Panc1 (cell line): ENCODE results near the gene CYP3A5.

Experiments
- POLR2AphosphoS5 ChIP-seq: IDR thresholded peaks from 2 replicates; pipeline ENCODE4 v1.6.1; 2012; ENCODE audit warnings: mild to moderate bottlenecking, low read depth, low read length, moderate library complexity
- SIN3A ChIP-seq: IDR thresholded peaks from 2 replicates; pipeline ENCODE4 v1.6.1; 2012; ENCODE audit warnings: low read depth, mild to moderate bottlenecking, low read length, moderate library complexity, borderline replicate concordance; ENCODE audit not compliant: insufficient read depth
- TF ChIP-seq, protein P1 (sequence below): fragments of 450-650 bp; IDR thresholded peaks from 2 replicates; pipeline ENCODE4 v1.5.1; 2017; ENCODE audit warnings: mild to moderate bottlenecking
- TF ChIP-seq, protein P2 (sequence below), 2 experiments: IDR thresholded peaks; 2 replicates each; pipeline ENCODE4 v1.6.1; 2011 to 2012; ENCODE audit warnings: low read depth in 2 of 2, control low read depth in 1 of 2, low read length in 1 of 2, mild to moderate bottlenecking in 1 of 2, moderate library complexity in 1 of 2; ENCODE audit not compliant: insufficient read depth in 1 of 2

DNA sequence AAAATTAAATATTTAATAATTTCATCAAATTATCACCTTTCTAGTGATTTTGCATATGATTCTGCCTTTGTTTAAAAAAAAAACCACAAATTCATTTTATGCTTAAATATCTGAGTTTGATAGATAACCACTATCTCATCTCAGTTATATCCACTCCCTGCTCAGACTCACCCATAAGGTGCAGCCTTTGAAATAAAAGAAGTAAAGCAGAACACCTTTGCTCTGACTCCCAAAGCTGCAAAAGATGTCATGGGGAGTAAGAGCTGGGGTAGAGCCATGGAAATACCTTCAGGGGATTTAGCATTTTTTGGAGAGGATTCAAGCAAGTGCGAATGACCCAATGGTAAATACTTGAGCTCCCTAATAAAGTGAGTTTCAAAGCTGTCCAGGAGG, 15.1 kb upstream of the CYP3A5 start:
- TF ChIP-seq, protein P1, sequence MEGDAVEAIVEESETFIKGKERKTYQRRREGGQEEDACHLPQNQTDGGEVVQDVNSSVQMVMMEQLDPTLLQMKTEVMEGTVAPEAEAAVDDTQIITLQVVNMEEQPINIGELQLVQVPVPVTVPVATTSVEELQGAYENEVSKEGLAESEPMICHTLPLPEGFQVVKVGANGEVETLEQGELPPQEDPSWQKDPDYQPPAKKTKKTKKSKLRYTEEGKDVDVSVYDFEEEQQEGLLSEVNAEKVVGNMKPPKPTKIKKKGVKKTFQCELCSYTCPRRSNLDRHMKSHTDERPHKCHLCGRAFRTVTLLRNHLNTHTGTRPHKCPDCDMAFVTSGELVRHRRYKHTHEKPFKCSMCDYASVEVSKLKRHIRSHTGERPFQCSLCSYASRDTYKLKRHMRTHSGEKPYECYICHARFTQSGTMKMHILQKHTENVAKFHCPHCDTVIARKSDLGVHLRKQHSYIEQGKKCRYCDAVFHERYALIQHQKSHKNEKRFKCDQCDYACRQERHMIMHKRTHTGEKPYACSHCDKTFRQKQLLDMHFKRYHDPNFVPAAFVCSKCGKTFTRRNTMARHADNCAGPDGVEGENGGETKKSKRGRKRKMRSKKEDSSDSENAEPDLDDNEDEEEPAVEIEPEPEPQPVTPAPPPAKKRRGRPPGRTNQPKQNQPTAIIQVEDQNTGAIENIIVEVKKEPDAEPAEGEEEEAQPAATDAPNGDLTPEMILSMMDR: no peak
- TF ChIP-seq POLR2AphosphoS5: no peak
- TF ChIP-seq SIN3A: no peak
- TF ChIP-seq, protein P2, sequence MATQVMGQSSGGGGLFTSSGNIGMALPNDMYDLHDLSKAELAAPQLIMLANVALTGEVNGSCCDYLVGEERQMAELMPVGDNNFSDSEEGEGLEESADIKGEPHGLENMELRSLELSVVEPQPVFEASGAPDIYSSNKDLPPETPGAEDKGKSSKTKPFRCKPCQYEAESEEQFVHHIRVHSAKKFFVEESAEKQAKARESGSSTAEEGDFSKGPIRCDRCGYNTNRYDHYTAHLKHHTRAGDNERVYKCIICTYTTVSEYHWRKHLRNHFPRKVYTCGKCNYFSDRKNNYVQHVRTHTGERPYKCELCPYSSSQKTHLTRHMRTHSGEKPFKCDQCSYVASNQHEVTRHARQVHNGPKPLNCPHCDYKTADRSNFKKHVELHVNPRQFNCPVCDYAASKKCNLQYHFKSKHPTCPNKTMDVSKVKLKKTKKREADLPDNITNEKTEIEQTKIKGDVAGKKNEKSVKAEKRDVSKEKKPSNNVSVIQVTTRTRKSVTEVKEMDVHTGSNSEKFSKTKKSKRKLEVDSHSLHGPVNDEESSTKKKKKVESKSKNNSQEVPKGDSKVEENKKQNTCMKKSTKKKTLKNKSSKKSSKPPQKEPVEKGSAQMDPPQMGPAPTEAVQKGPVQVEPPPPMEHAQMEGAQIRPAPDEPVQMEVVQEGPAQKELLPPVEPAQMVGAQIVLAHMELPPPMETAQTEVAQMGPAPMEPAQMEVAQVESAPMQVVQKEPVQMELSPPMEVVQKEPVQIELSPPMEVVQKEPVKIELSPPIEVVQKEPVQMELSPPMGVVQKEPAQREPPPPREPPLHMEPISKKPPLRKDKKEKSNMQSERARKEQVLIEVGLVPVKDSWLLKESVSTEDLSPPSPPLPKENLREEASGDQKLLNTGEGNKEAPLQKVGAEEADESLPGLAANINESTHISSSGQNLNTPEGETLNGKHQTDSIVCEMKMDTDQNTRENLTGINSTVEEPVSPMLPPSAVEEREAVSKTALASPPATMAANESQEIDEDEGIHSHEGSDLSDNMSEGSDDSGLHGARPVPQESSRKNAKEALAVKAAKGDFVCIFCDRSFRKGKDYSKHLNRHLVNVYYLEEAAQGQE (IDR thresholded peaks at IDR 0.05; ENCODE audit: insufficient read depth in 1 of 2, low read depth in 2 of 2, low read length in 1 of 2): no peak
